Measurements from ENCODE around the gene NAA50.

GRCh38 chr3:113794526-113794925 lies 48.5 kb upstream of the NAA50 start:
- no peak for TF ChIP-seq CTCF (IDR thresholded peaks at IDR 0.05 in 4 of 5, conservative IDR thresholded peaks at IDR 0.05 in 1 of 5)
- no peak for TF ChIP-seq POLR2A (IDR thresholded peaks at IDR 0.05)

Measured in gastrocnemius medialis (tissue), 4 donors.